A549 (cell line): Measurements from ENCODE around the gene COBLL1.

Experiments used
- CBX8 ChIP-seq: fragments of 200-600 bp; sonication (generic); IDR thresholded peaks from 2 replicates; pipeline ENCODE4 v1.6.1; 2016
- CEBPB ChIP-seq, 2 experiments: fragments of >200 bp in 1 of 2; sonication (Bioruptor Twin) in 1 of 2; formaldehyde crosslinking in 1 of 2; IDR thresholded peaks; 2 replicates each; pipeline ENCODE4 v1.6.1; 2012 to 2016
- CHD2 ChIP-seq: fragments of 150-350 bp; IDR thresholded peaks from 2 replicates; pipeline ENCODE4 v1.6.1; 2014; ENCODE audit warnings: low read length; ENCODE audit not compliant: partially characterized antibody
- CHD4 ChIP-seq: fragments of 200-600 bp; sonication (generic); IDR thresholded peaks from 2 replicates; pipeline ENCODE4 v1.6.1; 2016; ENCODE audit warnings: antibody characterized with exemption, mild to moderate bottlenecking, borderline replicate concordance
- CTCF ChIP-seq: fragments of >200 bp; sonication (Bioruptor Twin); formaldehyde crosslinking; IDR thresholded peaks from 3 replicates; pipeline ENCODE4 v1.5.1; 2016
- ESRRA ChIP-seq: fragments of 150-350 bp; IDR thresholded peaks from 2 replicates; pipeline ENCODE4 v1.6.1; 2014; ENCODE audit warnings: mild to moderate bottlenecking, low read length, borderline replicate concordance
- FOSL2 ChIP-seq, 2 experiments: fragments of 450-650 bp in 1 of 2; fragments of >200 bp in 1 of 2; sonication (Bioruptor Twin) in 1 of 2; formaldehyde crosslinking; IDR thresholded peaks; 2 replicates each; pipeline versions ENCODE4 v1.5.0 to v1.6.1; 2016 to 2020; ENCODE audit warnings: mild to moderate bottlenecking in 1 of 2, moderate library complexity in 1 of 2
- HEYL ChIP-seq: fragments of 250-450 bp; sonication (Bioruptor Pico); IDR thresholded peaks from 2 replicates; pipeline ENCODE4 v1.8.0; 2021; ENCODE audit warnings: mild to moderate bottlenecking, moderate library complexity
- POLR2A ChIP-seq: IDR thresholded peaks from 2 replicates; pipeline ENCODE4 v1.6.1; 2012; ENCODE audit warnings: mild to moderate bottlenecking, low read length
- POLR2AphosphoS2 ChIP-seq: conservative IDR thresholded peaks from 2 replicates; pipeline ENCODE4 v1.6.1; 2012; ENCODE audit warnings: low read length, improper control_type of control experiment, inconsistent platforms
- RAD21 ChIP-seq, 2 experiments: fragments of >200 bp in 1 of 2; sonication (Bioruptor Twin) in 1 of 2; formaldehyde crosslinking in 1 of 2; IDR thresholded peaks in 1 of 2; conservative IDR thresholded peaks in 1 of 2; 2 replicates in 1 of 2; 3 replicates in 1 of 2; pipeline ENCODE4 v1.6.1; 2012 to 2018; ENCODE audit warnings: inconsistent platforms in 1 of 2
- ZFP36 ChIP-seq: fragments of 450-650 bp; IDR thresholded peaks from 2 replicates; pipeline ENCODE4 v1.6.1; 2014; ENCODE audit warnings: borderline replicate concordance; ENCODE audit not compliant: partially characterized antibody

- TF ChIP-seq CEBPB (IDR thresholded peaks at IDR 0.05), result no peak
- TF ChIP-seq HEYL (CRISPR knock-in tag), result no peak
- no peak for TF ChIP-seq CTCF
- no peak for TF ChIP-seq CHD4
- no peak for TF ChIP-seq POLR2A
- TF ChIP-seq CHD2, result no peak
- no peak for TF ChIP-seq ZFP36
- no peak for TF ChIP-seq CBX8
- TF ChIP-seq ESRRA, result no peak
- TF ChIP-seq POLR2AphosphoS2, result no peak
- TF ChIP-seq FOSL2 (IDR thresholded peaks at IDR 0.05), result no peak
- TF ChIP-seq FOSL2 (CRISPR knock-in tag; IDR thresholded peaks at IDR 0.05), result no peak
- TF ChIP-seq RAD21 (conservative IDR thresholded peaks at IDR 0.05 in 1 of 2, IDR thresholded peaks at IDR 0.05 in 1 of 2), result no peak
These were observed 28.1 kb downstream of the COBLL1 start for GRCh38 chr2:164813535-164813934.
